WERI-Rb-1 (cell line): ENCODE measurements around the gene CPT1B.

Experiments
- DNase-seq: peaks from one replicate; pipeline ENCODE4 v3.0.0-alpha.2; 2020
- H3K27ac ChIP-seq: fragments of 250-450 bp; sonication (Bioruptor Pico); 2 replicates; pipeline ENCODE4 v1.5.1; 2020; ENCODE audit warnings: mild to moderate bottlenecking, moderate library complexity
- H3K27me3 ChIP-seq: fragments of 250-450 bp; sonication (Bioruptor Pico); 2 replicates; pipeline ENCODE4 v1.5.1; 2021; ENCODE audit warnings: mild to moderate bottlenecking, low read depth, moderate library complexity; ENCODE audit not compliant: insufficient read depth, severe bottlenecking
- H3K36me3 ChIP-seq: fragments of 250-450 bp; sonication (Bioruptor Pico); 2 replicates; pipeline ENCODE4 v1.5.1; 2020; ENCODE audit warnings: mild to moderate bottlenecking, moderate library complexity
- H3K4me3 ChIP-seq: 2 replicates; pipeline ENCODE4 v1.5.1; 2011; ENCODE audit warnings: low read depth, mild to moderate bottlenecking, control low read depth, low read length
- H3K9me3 ChIP-seq: fragments of 250-450 bp; sonication (Bioruptor Pico); 2 replicates; pipeline ENCODE4 v1.5.1; 2021; ENCODE audit warnings: mild to moderate bottlenecking, moderate library complexity; ENCODE audit not compliant: severe bottlenecking
- CTCF ChIP-seq: IDR thresholded peaks from 2 replicates; pipeline ENCODE4 v1.5.1; 2011; ENCODE audit warnings: low read depth, mild to moderate bottlenecking, control low read depth, inconsistent platforms, low read length

Gene CPT1B

GRCh38 chr22:50519151-50519550 is 59.1 kb downstream of the CPT1B start:
- no peaks in the 10 kb centered on the region for H3K27me3 ChIP-seq
- no peak overlapping the region for H3K4me3 ChIP-seq
- H3K36me3 ChIP-seq: peaks cover 92% of the 10 kb centered on the region
- no peaks in the 10 kb centered on the region for H3K9me3 ChIP-seq
- no peak overlapping the region for H3K27ac ChIP-seq
- no peak for TF ChIP-seq CTCF
- no peak for DNase-seq
